Activated T-cell treated with anti-CD3 and anti-CD28 coated beads for 24 hours (primary cell): ENCODE data around the gene JTB.

Experiments
- DNase-seq: peaks from one replicate; pipeline ENCODE4 v3.0.0-alpha.2; 2020; ENCODE audit warnings: low read depth

The JTB gene

GRCh38 chr1:153978274-153978909 is 918 bp upstream of the JTB start:
- DNase-seq: no peak

GRCh38 chr1:153976819-153977249 is 640 bp downstream of the JTB start:
- DNase-seq: no peak

GRCh38 chr1:153973525-153973924 is 3.9 kb downstream of the JTB start:
- DNase-seq: no peak

GRCh38 chr1:153973071-153973470 is 4.4 kb downstream of the JTB start:
- no peak for DNase-seq

- no peak for DNase-seq
Observed at GRCh38 chr1:153970346-153970745, 7.1 kb downstream of the JTB start.

GRCh38 chr1:153968972-153969371 is 8.5 kb downstream of the JTB start:
- no peak for DNase-seq

GRCh38 chr1:153968408-153968807 is 9.1 kb downstream of the JTB start:
- DNase-seq: no peak

GRCh38 chr1:153968000-153968363 is 9.5 kb downstream of the JTB start:
- DNase-seq: no peak

GRCh38 chr1:153967107-153967999 is 10.1 kb downstream of the JTB start, which contains the start of gene CREB3L4:
TSS of gene CREB3L4 (plus strand) at chr1:153967902. CDS start at chr1:153968526, 624 bp downstream.
- peak; percentile 79 for DNase-seq

GRCh38 chr1:153963850-153964331 is 13.6 kb downstream of the JTB start:
- no peak for DNase-seq

GRCh38 chr1:153963030-153963849 is 14.2 kb downstream of the JTB start, which contains the start of gene SLC39A1:
TSS of gene SLC39A1 (minus strand) at chr1:153963537. CDS start at chr1:153962715, 822 bp downstream.
- peak; percentile 93 for DNase-seq

GRCh38 chr1:153962088-153963029 is 15.1 kb downstream of the JTB start:
- DNase-seq: no peak

- no peak for DNase-seq
Observed at GRCh38 chr1:153961421-153961820, 16.1 kb downstream of the JTB start.

- no peak for DNase-seq
Observed at GRCh38 chr1:153960206-153960605, 17.3 kb downstream of the JTB start.

GRCh38 chr1:153959454-153959853 is 18.0 kb downstream of the JTB start:
- DNase-seq: no peak

GRCh38 chr1:153958961-153959260 is 18.6 kb downstream of the JTB start:
- no peak for DNase-seq

- peak; percentile 95 for DNase-seq
Observed at GRCh38 chr1:153958111-153958960, 19.1 kb downstream of the JTB start, which contains the start of gene CRTC2. TSS of gene CRTC2 (minus strand) at chr1:153958612. CDS start at chr1:153958497, 115 bp downstream.

GRCh38 chr1:153957744-153958110 is 19.7 kb downstream of the JTB start:
- no peak for DNase-seq

GRCh38 chr1:153956997-153957715 is 20.3 kb downstream of the JTB start:
- no peak for DNase-seq

- DNase-seq: no peak
Observed at GRCh38 chr1:153954826-153955225, 22.6 kb downstream of the JTB start.
